ENCODE measurements around the gene LLCFC1.

LLCFC1 gene

GRCh38 chr7:142913051-142913450 is 26.2 kb upstream of the LLCFC1 start:
- no peak for DNase-seq

- no peak for DNase-seq
These were observed 25.7 kb upstream of the LLCFC1 start for GRCh38 chr7:142913566-142913965.

GRCh38 chr7:142914121-142914520 is 25.2 kb upstream of the LLCFC1 start:
- no peak for DNase-seq

GRCh38 chr7:142915315-142915714 is 24.0 kb upstream of the LLCFC1 start:
- DNase-seq, result no peak

- DNase-seq, result no peak
These were observed 22.8 kb upstream of the LLCFC1 start for GRCh38 chr7:142916508-142916907.

GRCh38 chr7:142917447-142917846 is 21.8 kb upstream of the LLCFC1 start:
- DNase-seq, result no peak

GRCh38 chr7:142918901-142919300 is 20.4 kb upstream of the LLCFC1 start:
- no peak for DNase-seq

GRCh38 chr7:142919656-142920055 is 19.6 kb upstream of the LLCFC1 start:
- no peak for DNase-seq

GRCh38 chr7:142923391-142923790 is 15.9 kb upstream of the LLCFC1 start:
- no peak for DNase-seq

- no peak for DNase-seq
These were observed 13.9 kb upstream of the LLCFC1 start for GRCh38 chr7:142925413-142925812.

GRCh38 chr7:142927085-142927745 is 12.1 kb upstream of the LLCFC1 start:
- DNase-seq, result peak; percentile 4

- no peak for DNase-seq
These were observed 11.3 kb upstream of the LLCFC1 start for GRCh38 chr7:142927949-142928348.

GRCh38 chr7:142930126-142930730 is 9.1 kb upstream of the LLCFC1 start:
- DNase-seq, result no peak

GRCh38 chr7:142932386-142933091 is 6.7 kb upstream of the LLCFC1 start:
- no peak for DNase-seq

GRCh38 chr7:142933092-142933475 is 6.2 kb upstream of the LLCFC1 start:
- no peak for DNase-seq

- DNase-seq, result no peak
These were observed 5.7 kb upstream of the LLCFC1 start, which contains the start of gene TRPV5 for GRCh38 chr7:142933624-142934023. TSS of gene TRPV5 (minus strand) at chr7:142933746. CDS start at chr7:142933459, 287 bp downstream.

GRCh38 chr7:142934056-142934455 is 5.2 kb upstream of the LLCFC1 start:
- DNase-seq, result no peak

GRCh38 chr7:142935941-142936565 is 3.2 kb upstream of the LLCFC1 start:
- no peak for DNase-seq

GRCh38 chr7:142938611-142939010 is 673 bp upstream of the LLCFC1 start:
- DNase-seq, result no peak

GRCh38 chr7:142940966-142941535 is 1.8 kb downstream of the LLCFC1 start:
- DNase-seq, result no peak

GRCh38 chr7:142941541-142941940 is 2.3 kb downstream of the LLCFC1 start:
- DNase-seq, result no peak

GRCh38 chr7:142942746-142943145 is 3.5 kb downstream of the LLCFC1 start:
- no peak for DNase-seq

GRCh38 chr7:142943706-142944268 is 4.5 kb downstream of the LLCFC1 start:
- DNase-seq, result no peak
